Dermis lymphatic vessel endothelial cell (primary cell): ENCODE measurements around the gene AKR1C4. TPM values are rescaled to one million over a fixed set of nuclear protein-coding genes. Genes with fewer than 3 reads are reported as not detected.

ENCODE experiments used
- total RNA-seq: library from RNA; depleted of rRNA; stranded (reverse); fragments of >200 nt; gene quantifications from 2 replicates; pipeline ENCODE4 v1.2.1, GENCODE V29; 2014

AKR1C4 gene
- total RNA-seq: 0.09 TPM in 1 of 2 replicates, not detected in the other

GRCh38 chr10:5196702-5197113 is at the start of gene AKR1C4:
AKR1C4 (plus strand) TSS chr10:5196837; CDS start chr10:5196868, 31 bp downstream.

DNA sequence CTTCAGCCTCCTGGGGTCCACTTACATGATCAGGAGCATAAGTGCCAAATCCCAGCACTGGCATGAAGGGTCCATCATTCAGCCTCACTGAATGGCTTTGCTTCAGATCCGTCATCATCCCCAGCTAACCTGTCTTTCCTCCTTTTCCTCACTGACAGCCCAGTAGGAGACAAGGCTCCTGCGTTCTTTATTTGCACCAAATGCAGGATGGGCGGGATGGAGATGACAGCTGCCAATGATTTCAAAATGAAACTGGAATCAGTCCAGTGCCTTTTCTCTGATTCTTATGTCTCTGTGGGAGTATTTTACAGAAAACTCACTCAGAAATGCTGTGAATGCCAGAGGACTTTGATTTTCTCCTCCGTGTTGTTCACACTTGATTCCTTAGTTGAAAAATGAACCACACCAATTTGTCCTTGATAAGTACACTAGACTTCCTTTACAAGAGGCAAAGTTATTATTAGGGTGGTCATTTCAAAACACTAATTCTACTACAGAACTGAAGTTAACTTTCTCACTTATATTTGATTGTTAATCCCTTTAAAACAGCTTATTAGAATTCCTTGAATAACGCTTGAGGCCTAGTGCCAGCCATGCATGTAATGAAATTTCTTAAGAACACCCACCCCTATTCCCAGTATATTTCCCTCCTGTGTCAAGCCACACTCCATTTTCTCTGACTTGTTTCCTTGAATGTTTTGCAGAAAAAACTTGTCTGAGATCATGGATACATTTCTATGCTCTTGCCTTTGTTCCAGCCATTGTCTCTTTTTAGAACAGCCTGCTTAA is 11.5 kb upstream of the AKR1C4 start, which contains the start of gene AKR1C8:
AKR1C8 (minus strand) TSS at position 164 of the 789 bp plus-strand sequence; CDS start at position 118, 46 bp downstream.

Other genes with a start within 250 kb of the AKR1C4 start
- gene AKR1C1, start 233.4 kb upstream of the AKR1C4 start, total RNA-seq: 51.5 and 55.6 TPM in 2 replicates
- 65.3 and 146 TPM in 2 replicates for gene AKR1C2, start 193.0 kb upstream of the AKR1C4 start, total RNA-seq
- 305 and 438 TPM in 2 replicates for gene AKR1C3, start 102.4 kb upstream of the AKR1C4 start, total RNA-seq
- gene AKR1C8, start 11.7 kb upstream of the AKR1C4 start, total RNA-seq: not detected in 2 replicates
- gene UCN3, start 168.1 kb downstream of the AKR1C4 start, total RNA-seq: not detected in 2 replicates
- not detected in 2 replicates for gene TUBAL3, start 208.0 kb downstream of the AKR1C4 start, total RNA-seq
- 10.9 and 32.3 TPM in 2 replicates for gene NET1, start 215.7 kb downstream of the AKR1C4 start, total RNA-seq